HL-60 (cell line): Measurements from ENCODE around the gene CHPF2.

Source experiments
- CTCF ChIP-seq: IDR thresholded peaks from one replicate; pipeline ENCODE4 v1.5.1; 2011; ENCODE audit warnings: low read length, control low read depth, inconsistent platforms; ENCODE audit not compliant: insufficient read depth
- GABPA ChIP-seq: IDR thresholded peaks from 2 replicates; pipeline ENCODE4 v1.6.1; 2012; ENCODE audit warnings: low read depth
- POLR2AphosphoS5 ChIP-seq: IDR thresholded peaks from 2 replicates; pipeline ENCODE4 v1.6.1; 2012; ENCODE audit warnings: low read depth
- REST ChIP-seq: IDR thresholded peaks from 2 replicates; pipeline ENCODE4 v1.6.1; 2012; ENCODE audit warnings: low read depth; ENCODE audit not compliant: insufficient replicate concordance

- peak; percentile 91 for TF ChIP-seq CTCF
- TF ChIP-seq GABPA: no peak
- no peak for TF ChIP-seq REST
- TF ChIP-seq POLR2AphosphoS5: no peak
Measured at GRCh38 chr7:151244196-151244840, 12.0 kb downstream of the CHPF2 start.
